HG03521 (cell line): ENCODE data around the gene WFDC8.
"Not testable (repeated sequence)": the region's sequence is repeated elsewhere in the genome, so short reads cannot be mapped to it uniquely, and the experiment has no call there.

ENCODE experiments used
- ATAC-seq: cut with Tn5 transposase; IDR thresholded peaks from one replicate; pipeline ENCODE4 v1.9.1; 2021; ENCODE audit warnings: mild to moderate bottlenecking, moderate library complexity; ENCODE audit not compliant: unreplicated experiment

Gene WFDC8

GRCh38 chr20:45579184-45579583, at the start of gene WFDC8:
WFDC8 (minus strand) TSS chr20:45579284; CDS start chr20:45579247, 37 bp downstream.
- ATAC-seq: no peak

DNA sequence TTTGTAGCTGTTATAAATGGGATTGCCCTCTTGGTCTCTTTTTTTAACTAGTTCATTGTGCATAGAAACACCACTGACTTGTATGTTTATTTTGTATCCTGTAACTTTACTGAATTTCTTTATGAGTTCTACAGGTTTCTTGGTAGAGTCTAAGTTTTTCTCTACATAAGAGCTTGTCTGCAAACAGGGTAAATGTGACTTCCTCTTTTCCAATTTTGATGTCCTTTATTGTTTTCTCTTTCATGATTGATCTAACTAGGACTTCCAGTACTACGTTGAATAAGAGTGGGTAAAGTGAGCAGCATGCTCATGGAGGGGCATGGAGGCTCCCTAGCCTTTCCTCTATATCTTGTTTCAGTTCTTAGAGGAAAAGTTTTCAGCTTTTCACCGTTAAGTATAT, 47.5 kb upstream of the WFDC8 start:
- ATAC-seq: no peak

DNA sequence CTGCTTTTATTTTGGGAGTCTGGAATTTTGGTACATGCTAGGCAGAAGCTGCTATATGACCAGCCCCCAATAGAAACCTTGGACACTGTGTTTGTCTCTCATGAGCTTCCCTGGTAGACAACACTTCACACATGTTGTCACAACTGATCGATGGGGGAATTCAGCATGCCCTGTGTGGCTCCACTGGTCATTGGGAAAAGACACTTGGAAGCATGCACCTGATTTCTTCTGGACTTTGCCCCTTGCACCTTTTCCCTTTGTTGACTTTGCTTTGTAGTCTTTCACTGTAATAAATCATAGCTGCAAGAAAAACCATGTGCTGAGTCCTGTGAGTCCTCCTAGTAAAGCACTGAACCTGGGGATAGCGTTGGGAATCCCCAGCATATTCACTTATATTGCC, 42.5 kb upstream of the WFDC8 start:
- no peak for ATAC-seq

DNA sequence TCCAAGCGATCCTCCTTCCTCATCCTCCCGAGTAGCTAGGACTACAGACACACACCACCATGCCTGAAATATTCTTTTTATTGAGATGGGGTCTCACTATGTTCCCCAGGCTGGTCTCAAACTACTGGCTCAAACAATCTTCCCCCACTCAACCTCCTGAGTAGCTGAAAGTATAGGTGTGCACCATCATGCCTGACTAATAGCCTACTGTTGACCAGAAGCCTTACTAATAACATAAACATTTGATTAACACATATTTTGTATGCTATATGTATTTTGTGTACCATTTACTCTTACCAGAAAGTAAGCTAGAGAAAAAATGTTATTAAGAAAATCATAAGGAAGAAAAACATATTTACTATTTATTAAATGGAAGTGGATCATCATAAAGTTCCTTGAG, 38.5 kb upstream of the WFDC8 start:
- ATAC-seq: no peak

DNA sequence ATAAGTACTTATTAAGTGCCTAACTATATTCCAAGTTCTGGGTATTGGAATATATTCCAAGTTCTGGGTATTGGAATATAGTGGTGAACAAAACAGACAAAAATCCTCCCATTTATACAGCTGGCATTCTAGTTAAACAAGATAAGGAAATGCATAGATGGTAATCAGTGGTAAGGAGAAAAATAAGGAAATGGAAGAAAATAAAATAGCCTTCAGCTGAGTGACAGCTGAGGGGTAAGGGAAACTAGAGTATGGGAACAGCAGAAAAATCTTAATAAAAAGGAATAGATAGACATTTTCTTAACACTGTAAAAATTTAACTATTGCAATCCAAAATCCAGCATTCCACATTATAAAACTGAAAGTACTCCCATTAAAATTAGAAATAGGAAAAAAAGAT, 33.2 kb upstream of the WFDC8 start:
- ATAC-seq: no peak

- no peak for ATAC-seq
Measured at GRCh38 chr20:45611054-45611453, 32.0 kb upstream of the WFDC8 start.

GRCh38 chr20:45607810-45608209, 28.7 kb upstream of the WFDC8 start:
- ATAC-seq: no peak

- ATAC-seq: no peak
Measured at GRCh38 chr20:45595235-45595634, 16.2 kb upstream of the WFDC8 start.

DNA sequence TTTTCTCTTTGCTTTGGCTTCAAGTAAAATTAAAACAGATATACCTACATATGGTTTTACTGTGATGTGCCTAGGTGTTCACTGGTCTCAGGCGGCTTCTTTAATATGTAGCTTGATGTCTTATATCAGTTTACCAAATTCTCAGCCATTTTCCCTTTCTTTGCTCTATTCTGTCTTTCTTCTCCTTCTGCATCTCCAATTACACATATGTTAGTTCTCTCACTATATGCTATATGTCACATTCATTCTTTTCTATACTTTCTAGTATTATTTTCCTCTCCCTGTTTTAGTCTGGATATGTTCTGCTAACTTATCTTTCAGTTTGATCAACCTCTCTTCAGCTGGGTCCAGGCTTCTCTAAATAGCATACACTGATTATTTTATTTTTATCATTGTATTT, 14.4 kb upstream of the WFDC8 start:
- no peak for ATAC-seq

GRCh38 chr20:45592574-45593189, 13.6 kb upstream of the WFDC8 start:
- no peak for ATAC-seq

DNA sequence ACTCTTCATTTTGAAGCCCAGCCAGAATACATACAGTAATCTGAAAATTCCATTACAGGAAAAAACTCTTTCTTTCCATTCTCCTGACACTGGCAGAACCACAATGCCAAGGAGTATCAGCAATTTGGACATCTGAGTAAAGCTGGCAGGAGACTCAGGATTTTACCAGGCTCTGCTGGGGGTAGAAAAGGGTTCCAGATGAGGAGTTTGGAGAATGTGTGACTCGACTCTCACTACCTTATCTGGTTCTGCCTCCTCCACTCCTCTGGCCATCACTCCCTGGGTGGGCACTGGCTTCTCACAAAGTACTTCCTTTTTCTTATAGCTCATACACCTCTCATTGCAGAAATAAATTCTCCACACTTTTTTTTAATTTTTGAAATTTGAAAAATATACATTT, 10.6 kb upstream of the WFDC8 start:
- no peak for ATAC-seq

GRCh38 chr20:45588800-45589199, 9.7 kb upstream of the WFDC8 start:
- no peak for ATAC-seq

DNA sequence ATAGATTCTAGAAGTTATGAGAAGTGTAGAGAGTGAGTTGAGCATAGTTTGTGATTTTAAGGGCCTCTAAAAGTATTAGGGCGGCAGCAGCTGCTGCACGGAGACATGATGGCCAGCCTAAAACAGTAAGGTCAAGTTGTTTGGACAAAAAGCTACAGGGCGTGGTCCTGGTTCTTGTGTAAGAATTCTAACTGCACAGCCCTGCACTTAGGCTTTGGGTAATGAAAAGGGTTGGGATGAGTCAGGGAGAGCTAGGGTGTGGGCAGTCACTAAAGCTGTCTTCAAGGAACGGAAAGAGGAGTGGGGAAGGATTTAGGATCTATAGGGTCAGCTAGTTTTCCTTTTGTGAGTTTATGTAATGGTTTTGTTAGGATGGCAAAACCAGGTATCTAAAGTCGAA, 6.9 kb upstream of the WFDC8 start:
- not testable (repeated sequence) for ATAC-seq

GRCh38 chr20:45584294-45584693, 5.2 kb upstream of the WFDC8 start:
- not testable (repeated sequence) for ATAC-seq

- ATAC-seq: no peak
Measured at GRCh38 chr20:45583502-45583901, 4.4 kb upstream of the WFDC8 start.

GRCh38 chr20:45581702-45582101, 2.6 kb upstream of the WFDC8 start:
- ATAC-seq: no peak

DNA sequence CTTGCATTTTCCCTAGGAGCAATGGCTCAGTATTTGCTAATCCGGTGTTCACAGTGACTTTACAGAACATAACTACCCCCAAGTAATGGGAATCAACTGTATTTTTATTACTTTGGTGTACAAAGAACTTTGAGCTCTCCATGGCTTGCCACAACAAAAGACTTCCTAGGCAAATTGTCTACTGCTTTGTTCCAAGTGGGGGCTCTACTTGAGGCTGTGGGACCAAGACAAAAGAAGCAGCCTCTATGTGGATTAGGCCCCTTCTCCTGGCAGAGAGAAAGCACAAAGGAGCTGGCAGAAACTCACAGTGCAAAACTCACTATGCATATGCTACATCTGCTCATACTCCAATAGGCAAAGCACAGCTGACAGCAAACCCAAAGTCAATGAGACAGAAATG, 853 bp downstream of the WFDC8 start:
- no peak for ATAC-seq

DNA sequence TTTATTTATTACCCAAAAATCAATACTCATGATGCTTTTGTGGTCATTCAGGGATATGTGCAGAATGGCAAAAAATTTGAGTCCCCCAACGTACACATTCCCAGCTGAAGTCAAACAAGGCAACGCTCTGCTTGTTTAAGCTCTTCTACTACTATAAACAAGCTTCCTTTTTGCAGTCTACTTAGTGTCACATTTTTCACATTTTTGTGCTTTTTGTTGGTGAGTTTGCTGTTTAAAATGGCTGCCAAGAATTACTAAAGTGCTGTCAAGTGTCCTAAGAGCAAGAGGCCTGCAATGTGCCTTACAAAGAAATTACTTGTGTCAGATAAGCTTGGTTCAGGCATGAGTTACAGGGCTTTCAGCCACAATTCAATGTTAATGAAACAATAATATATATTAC, 2.1 kb downstream of the WFDC8 start:
- ATAC-seq: no peak

DNA sequence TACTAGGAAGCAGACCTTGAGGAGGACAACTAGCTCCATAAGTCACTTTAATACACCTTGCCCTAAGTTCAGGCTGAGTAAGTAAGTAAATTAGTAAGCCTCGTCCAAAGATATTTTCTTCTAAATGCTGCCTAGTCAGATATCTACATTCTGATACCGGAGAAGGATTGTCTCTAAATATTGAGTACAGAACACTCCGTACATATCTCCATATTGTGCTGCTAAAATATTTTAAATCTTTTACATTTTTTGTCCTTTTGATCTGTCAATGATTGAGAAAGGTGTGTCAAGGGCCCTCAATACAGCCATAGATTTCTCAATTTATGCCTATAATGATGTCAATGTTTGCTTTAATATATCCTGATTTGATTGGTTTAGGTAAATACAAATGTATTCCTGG, 3.2 kb downstream of the WFDC8 start:
- ATAC-seq: no peak

DNA sequence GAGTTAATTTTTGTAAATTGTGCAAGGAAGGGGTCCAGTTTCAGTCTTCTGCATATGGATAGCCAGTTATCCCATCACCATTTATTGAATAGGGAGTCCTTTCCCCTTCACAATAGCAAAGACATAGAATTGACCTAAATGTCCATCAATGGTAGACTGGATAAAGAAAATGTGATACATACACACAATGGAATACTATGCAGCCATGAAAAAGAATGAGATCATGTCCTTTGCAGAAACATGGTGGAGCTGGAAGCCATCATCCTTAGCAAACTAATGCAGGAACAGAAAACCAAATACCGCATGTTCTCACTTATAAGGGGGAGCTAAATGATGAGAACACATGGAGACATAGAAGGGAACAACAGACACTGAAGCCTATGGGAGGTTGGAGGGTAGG, 9.4 kb downstream of the WFDC8 start:
- not testable (repeated sequence) for ATAC-seq

- no peak for ATAC-seq
Measured at GRCh38 chr20:45564760-45565276, 14.3 kb downstream of the WFDC8 start.

DNA sequence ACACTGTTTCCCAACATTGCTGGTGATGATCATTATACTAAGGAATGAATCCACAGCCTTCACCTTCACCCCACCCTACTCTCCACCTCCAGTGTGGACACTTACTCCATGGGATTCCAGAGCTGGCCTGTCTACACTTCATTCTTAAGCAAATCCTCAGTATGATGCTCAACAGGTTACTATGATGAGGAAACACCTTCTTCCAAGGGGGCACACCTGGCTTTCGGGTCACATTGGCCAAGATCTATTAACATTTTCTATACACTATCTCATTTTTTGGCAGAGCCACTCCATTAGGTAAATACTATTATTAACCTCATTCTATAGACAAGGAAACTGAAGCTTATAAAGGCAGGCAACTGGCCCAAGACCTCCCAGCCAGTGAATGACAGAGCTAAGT, 23.9 kb downstream of the WFDC8 start:
- no peak for ATAC-seq

GRCh38 chr20:45552456-45552855, 26.6 kb downstream of the WFDC8 start:
- no peak for ATAC-seq
